ENCODE results near the gene WDR1. TPM values are rescaled to one million over a fixed set of nuclear protein-coding genes. Genes with fewer than 3 reads are reported as not detected.

The WDR1 gene
- total RNA-seq, 1 experiment from 2014 or later = 223 TPM

DNA sequence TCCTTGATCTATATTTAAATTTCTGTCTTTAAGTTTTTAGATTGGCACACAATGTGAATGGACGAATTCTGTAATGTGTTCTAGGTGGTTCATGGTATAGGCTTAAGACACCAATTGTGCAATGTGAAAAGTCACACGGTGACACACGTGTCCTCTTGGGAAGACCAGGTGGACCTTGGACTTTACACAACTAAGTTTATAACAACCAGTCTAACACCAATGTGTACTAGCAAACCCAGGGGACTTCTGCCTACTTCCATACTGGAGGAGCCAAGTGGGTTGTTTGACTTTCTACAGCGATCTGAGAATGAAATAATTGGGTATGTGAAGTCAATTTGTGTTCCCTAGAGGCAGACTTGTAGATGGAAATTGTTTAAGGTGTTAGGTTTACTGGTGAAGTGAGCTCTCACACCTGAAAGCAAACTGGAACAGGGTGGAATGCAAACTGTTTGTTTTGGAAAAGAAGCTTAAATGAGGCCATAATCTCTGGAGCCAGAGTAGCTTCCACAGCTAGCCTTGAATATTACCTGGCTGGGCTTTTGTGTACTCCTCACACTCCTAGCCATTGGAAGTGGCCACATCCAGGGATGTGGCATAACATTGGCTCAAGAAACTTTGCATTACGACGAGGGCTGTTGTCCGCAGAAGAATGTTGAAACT is 45.9 kb upstream of the WDR1 start (continued):
- TF ChIP-seq, protein P1, sequence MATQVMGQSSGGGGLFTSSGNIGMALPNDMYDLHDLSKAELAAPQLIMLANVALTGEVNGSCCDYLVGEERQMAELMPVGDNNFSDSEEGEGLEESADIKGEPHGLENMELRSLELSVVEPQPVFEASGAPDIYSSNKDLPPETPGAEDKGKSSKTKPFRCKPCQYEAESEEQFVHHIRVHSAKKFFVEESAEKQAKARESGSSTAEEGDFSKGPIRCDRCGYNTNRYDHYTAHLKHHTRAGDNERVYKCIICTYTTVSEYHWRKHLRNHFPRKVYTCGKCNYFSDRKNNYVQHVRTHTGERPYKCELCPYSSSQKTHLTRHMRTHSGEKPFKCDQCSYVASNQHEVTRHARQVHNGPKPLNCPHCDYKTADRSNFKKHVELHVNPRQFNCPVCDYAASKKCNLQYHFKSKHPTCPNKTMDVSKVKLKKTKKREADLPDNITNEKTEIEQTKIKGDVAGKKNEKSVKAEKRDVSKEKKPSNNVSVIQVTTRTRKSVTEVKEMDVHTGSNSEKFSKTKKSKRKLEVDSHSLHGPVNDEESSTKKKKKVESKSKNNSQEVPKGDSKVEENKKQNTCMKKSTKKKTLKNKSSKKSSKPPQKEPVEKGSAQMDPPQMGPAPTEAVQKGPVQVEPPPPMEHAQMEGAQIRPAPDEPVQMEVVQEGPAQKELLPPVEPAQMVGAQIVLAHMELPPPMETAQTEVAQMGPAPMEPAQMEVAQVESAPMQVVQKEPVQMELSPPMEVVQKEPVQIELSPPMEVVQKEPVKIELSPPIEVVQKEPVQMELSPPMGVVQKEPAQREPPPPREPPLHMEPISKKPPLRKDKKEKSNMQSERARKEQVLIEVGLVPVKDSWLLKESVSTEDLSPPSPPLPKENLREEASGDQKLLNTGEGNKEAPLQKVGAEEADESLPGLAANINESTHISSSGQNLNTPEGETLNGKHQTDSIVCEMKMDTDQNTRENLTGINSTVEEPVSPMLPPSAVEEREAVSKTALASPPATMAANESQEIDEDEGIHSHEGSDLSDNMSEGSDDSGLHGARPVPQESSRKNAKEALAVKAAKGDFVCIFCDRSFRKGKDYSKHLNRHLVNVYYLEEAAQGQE (IDR thresholded peaks at IDR 0.05; ENCODE audit: low read depth) = no peak

GRCh38 chr4:10161840-10162239 is 45.2 kb upstream of the WDR1 start:
- H3K4me2 ChIP-seq (ENCODE audit: low read length) = no peak overlapping the region
- intact Hi-C loops (cut with micrococcal nuclease) = no loop called here
- CTCF ChIA-PET = interaction anchor here (0.8 to 1.0 kb wide), 2 partner anchors 242 to 376 kb away, joined by 3 read pairs; no protein-coding TSS in a partner anchor
- H4K20me1 ChIP-seq (ENCODE audit: insufficient read depth) = no peaks in the 10 kb centered on the region
- no peaks in the 10 kb centered on the region for H3K27me3 ChIP-seq (ENCODE audit: insufficient read depth, low read length)
- TF ChIP-seq YY1 (IDR thresholded peaks at IDR 0.05; ENCODE audit: extremely low read depth, insufficient replicate concordance, low read depth, low read length) (no peak), RAD21 (IDR thresholded peaks at IDR 0.05; ENCODE audit: low read depth) (no peak)
- no peak overlapping the region for H3K4me3 ChIP-seq (replicated peaks in 1 of 2; ENCODE audit: low read depth in 1 of 2, low read length in 2 of 2)
- no peaks in the 10 kb centered on the region for H3K36me3 ChIP-seq (ENCODE audit: control insufficient read depth in 1 of 2, insufficient read depth in 2 of 2, low read length in 2 of 2)
- H3K9me3 ChIP-seq (ENCODE audit: control insufficient read depth in 1 of 2, insufficient read depth in 1 of 2, low read depth in 1 of 2, low read length in 2 of 2) = no peaks in the 10 kb centered on the region
- H3K27ac ChIP-seq (ENCODE audit: low read depth, low read length) = no peak overlapping the region
- BruUV-seq (replicated peaks) = no TSS peak
- RAD21 ChIA-PET (ENCODE audit: low non-redundant PET in 1 of 2, low total read pairs in 2 of 2, uncharacterized antibody in 2 of 2, unreplicated experiment in 2 of 2) = no interaction called here
- DNase-seq (ENCODE audit: low read depth, low spot score) (no peak), ATAC-seq (no peak)
- H3K9me2 ChIP-seq (ENCODE audit: insufficient read depth) = no peaks in the 10 kb centered on the region
- H3K79me2 ChIP-seq (ENCODE audit: insufficient read depth, low read length) = no peaks in the 10 kb centered on the region
- H3K9ac ChIP-seq (ENCODE audit: low read length) = no peak overlapping the region
- H3K4me1 ChIP-seq (ENCODE audit: control insufficient read depth in 1 of 2, insufficient read depth in 2 of 2, low read length in 2 of 2) = peaks cover 3 to 8% of the 10 kb centered on the region in 2 experiments; a peak in 2 of 4 replicates
- POLR2A ChIA-PET = no interaction called here
- no peak overlapping the region for H2AFZ ChIP-seq (ENCODE audit: low read depth, low read length, poor library complexity, severe bottlenecking)
